HG02840 (cell line): ENCODE data around the gene NKAIN4.

Experiments used
- ATAC-seq: cut with Tn5 transposase; IDR thresholded peaks from one replicate; pipeline ENCODE4 v1.9.1; 2021; ENCODE audit warnings: mild to moderate bottlenecking, moderate library complexity, moderate number of reproducible peaks; ENCODE audit not compliant: unreplicated experiment, low FRiP score

Gene NKAIN4

GRCh38 chr20:63202811-63203526 lies 51.3 kb downstream of the NKAIN4 start:
- ATAC-seq = no peak

- no peak for ATAC-seq
Observed at GRCh38 chr20:63202021-63202420, 52.2 kb downstream of the NKAIN4 start.

GRCh38 chr20:63198606-63199005 lies 55.7 kb downstream of the NKAIN4 start:
- no peak for ATAC-seq

- ATAC-seq = no peak
Observed at GRCh38 chr20:63196768-63197470, 57.3 kb downstream of the NKAIN4 start.

- ATAC-seq = no peak
Observed at GRCh38 chr20:63194797-63195173, 59.5 kb downstream of the NKAIN4 start.

GRCh38 chr20:63194007-63194796 lies 60.1 kb downstream of the NKAIN4 start:
- no peak for ATAC-seq

- no peak for ATAC-seq
Observed at GRCh38 chr20:63192721-63193120, 61.5 kb downstream of the NKAIN4 start.

GRCh38 chr20:63191400-63191799 lies 62.9 kb downstream of the NKAIN4 start:
- ATAC-seq = no peak

- ATAC-seq = no peak
Observed at GRCh38 chr20:63190828-63191227, 63.4 kb downstream of the NKAIN4 start.
